ENCODE results near the gene ACSBG1. TPM values are rescaled to one million over a fixed set of nuclear protein-coding genes. Genes with fewer than 3 reads are reported as not detected.
A peak's percentile ranks its signal among the peaks of the same experiment; 100 is the strongest.

Gene ACSBG1
- total RNA-seq, 1 experiment from 2014 or later, result 1.2 TPM

DNA sequence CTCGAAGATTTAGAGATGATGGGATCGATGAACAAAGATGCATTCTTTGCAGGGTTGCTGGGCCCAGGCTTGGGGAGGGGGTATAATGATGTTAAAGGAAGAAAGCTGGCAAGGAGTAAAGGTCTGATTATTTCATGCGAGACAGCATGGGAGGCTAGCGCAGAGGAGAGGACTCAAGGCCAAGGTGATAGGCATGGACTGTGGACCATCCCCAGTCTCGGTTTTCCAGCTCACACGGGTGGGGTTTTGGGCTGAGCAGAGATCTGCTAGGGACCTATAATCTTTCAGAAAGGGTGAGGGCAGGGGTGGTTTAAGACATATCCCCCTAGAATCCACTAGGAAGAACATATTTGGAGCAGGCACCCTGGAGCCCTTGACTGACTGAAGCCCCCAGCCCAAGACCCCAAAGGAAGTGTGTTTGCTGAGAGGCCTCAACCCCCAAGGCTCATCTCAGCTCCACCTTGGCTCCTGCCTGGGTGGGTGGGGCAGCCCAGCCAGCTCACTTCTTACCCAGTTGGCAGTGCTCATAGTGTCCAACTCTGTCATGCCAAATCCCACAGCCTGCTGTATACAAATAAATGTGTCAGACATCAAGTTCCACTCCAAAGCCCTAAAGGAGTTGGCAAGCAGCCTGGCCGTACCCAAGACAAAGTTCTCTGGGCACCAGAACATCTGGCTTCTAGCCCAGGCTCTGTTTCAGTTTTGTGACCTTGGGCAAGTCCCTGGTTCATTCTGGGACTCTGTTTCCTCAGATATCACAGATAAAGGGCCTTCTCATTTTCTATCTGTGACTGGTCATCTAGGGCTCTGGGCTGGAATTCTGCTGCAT is 17.9 kb downstream of the ACSBG1 start:
- H4K20me1 ChIP-seq (ENCODE audit: insufficient read depth), result no peaks in the 10 kb centered on the region
- intact Hi-C loops (cut with micrococcal nuclease; ENCODE audit: unreplicated experiment), result no loop called here
- H3K4me1 ChIP-seq (replicated peaks; ENCODE audit: insufficient read depth), result peaks cover 74% of the 10 kb centered on the region
- H3K27me3 ChIP-seq (ENCODE audit: insufficient read depth, low read depth), result no peaks in the 10 kb centered on the region
- BruUV-seq (replicated peaks), result no TSS peak
- peak overlapping the region; percentile 47 for H3K4me2 ChIP-seq
- H2AFZ ChIP-seq, result no peak overlapping the region
- peaks cover 26% of the 10 kb centered on the region for H3F3A ChIP-seq (ENCODE audit: insufficient read depth, low read depth)
- TF ChIP-seq, protein P1, sequence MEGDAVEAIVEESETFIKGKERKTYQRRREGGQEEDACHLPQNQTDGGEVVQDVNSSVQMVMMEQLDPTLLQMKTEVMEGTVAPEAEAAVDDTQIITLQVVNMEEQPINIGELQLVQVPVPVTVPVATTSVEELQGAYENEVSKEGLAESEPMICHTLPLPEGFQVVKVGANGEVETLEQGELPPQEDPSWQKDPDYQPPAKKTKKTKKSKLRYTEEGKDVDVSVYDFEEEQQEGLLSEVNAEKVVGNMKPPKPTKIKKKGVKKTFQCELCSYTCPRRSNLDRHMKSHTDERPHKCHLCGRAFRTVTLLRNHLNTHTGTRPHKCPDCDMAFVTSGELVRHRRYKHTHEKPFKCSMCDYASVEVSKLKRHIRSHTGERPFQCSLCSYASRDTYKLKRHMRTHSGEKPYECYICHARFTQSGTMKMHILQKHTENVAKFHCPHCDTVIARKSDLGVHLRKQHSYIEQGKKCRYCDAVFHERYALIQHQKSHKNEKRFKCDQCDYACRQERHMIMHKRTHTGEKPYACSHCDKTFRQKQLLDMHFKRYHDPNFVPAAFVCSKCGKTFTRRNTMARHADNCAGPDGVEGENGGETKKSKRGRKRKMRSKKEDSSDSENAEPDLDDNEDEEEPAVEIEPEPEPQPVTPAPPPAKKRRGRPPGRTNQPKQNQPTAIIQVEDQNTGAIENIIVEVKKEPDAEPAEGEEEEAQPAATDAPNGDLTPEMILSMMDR (conservative IDR thresholded peaks at IDR 0.05), result no peak
- TF ChIP-seq EZH2 (IDR thresholded peaks at IDR 0.05; ENCODE audit: low read depth), result no peak
- H3K4me3 ChIP-seq, result no peak overlapping the region
- CTCF ChIA-PET, result interaction anchor here (1.0 to 1.5 kb wide), 3 partner anchors 8 to 24 kb away, joined by 3 to 5 read pairs (median 3); no protein-coding TSS in a partner anchor
- H3K9me3 ChIP-seq (ENCODE audit: insufficient read depth, low read depth), result no peaks in the 10 kb centered on the region
- no peaks in the 10 kb centered on the region for H3K79me2 ChIP-seq (ENCODE audit: low read depth)
- POLR2A ChIA-PET (ENCODE audit: unreplicated experiment), result interaction anchor here (0.7 kb wide), 1 partner anchor 106 kb away, joined by 4 read pairs; no protein-coding TSS in a partner anchor
- no peaks in the 10 kb centered on the region for H3K9me2 ChIP-seq (ENCODE audit: insufficient read depth)
- H3K36me3 ChIP-seq (ENCODE audit: low read depth), result no peaks in the 10 kb centered on the region
- DNase-seq, result peak; percentile 84 to 92
- H3K27ac ChIP-seq, result 0 out of 2 replicates have a peak overlapping the region, but pooled peaks have one; percentile 30

DNA sequence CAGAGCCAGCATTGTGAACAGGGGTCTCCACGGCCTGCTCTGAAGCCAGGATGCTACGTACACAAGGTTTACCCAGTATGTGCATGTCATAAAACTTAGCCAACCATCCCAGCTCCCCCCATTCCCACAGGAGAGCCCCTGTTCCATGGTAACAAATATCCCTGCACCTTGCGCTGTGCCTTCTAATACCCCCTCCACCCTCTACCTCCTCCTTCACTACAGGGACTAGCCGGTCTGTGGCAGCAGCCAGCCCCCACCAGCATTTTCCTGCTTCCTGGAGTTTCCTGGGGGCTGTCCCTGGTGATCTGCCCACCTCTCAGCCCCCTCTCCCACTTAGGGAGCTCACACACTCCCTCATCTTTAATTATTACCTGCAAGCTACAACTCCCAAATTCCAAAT is 20.4 kb downstream of the ACSBG1 start:
- CTCF ChIA-PET, result no interaction called here
- Histone ChIP-seq H3K36me3 (ENCODE audit: low read depth) (no peaks in the 10 kb centered on the region), H3F3A (ENCODE audit: insufficient read depth, low read depth) (peaks cover 48% of the 10 kb centered on the region), H3K27me3 (ENCODE audit: insufficient read depth, low read depth) (no peaks in the 10 kb centered on the region), H3K4me2 (no peak overlapping the region), H3K4me1 (replicated peaks; ENCODE audit: insufficient read depth) (peaks cover 88% of the 10 kb centered on the region), H3K79me2 (ENCODE audit: low read depth) (no peaks in the 10 kb centered on the region), H3K4me3 (no peak overlapping the region), H4K20me1 (ENCODE audit: insufficient read depth) (no peaks in the 10 kb centered on the region), H3K9me2 (ENCODE audit: insufficient read depth) (no peaks in the 10 kb centered on the region), H3K27ac (no peak overlapping the region), H3K9me3 (ENCODE audit: insufficient read depth, low read depth) (no peaks in the 10 kb centered on the region), H2AFZ (no peak overlapping the region)
- no peak for DNase-seq
- TF ChIP-seq, protein P1 (conservative IDR thresholded peaks at IDR 0.05), result no peak
- no peak for TF ChIP-seq EZH2 (IDR thresholded peaks at IDR 0.05; ENCODE audit: low read depth)
- POLR2A ChIA-PET (ENCODE audit: unreplicated experiment), result interaction anchor here (0.6 kb wide), 1 partner anchor 36 kb away, joined by 18 read pairs; no protein-coding TSS in a partner anchor
- no TSS peak for BruUV-seq (replicated peaks)
- intact Hi-C loops (cut with micrococcal nuclease; ENCODE audit: unreplicated experiment), result no loop called here

DNA sequence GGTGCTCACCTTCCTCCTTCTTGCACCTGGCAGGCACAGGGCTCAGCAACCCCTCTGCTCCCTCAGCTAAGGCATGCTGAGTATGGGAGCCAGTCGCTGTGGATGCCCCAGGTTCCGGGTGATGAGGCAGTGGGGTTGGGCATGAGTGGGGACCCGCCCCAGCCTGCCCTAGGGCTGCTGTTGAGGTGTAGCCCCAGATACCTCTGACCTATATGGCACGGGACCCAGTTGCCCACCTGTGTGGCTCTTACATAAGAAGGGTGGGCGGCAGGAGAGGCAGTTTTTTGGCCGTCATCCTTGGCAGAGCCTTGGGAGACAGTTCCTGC is 21.0 kb downstream of the ACSBG1 start:
- POLR2A ChIA-PET (ENCODE audit: unreplicated experiment), result interaction anchor here (0.7 kb wide), 1 partner anchor 81 kb away, joined by 8 read pairs; no protein-coding TSS in a partner anchor
- Histone ChIP-seq H3K4me2 (peak overlapping the region; percentile 56), H3K4me3 (no peak overlapping the region), H4K20me1 (ENCODE audit: insufficient read depth) (no peaks in the 10 kb centered on the region), H3K27ac (no peak overlapping the region), H3K27me3 (ENCODE audit: insufficient read depth, low read depth) (no peaks in the 10 kb centered on the region), H3K79me2 (ENCODE audit: low read depth) (no peaks in the 10 kb centered on the region), H3K9me2 (ENCODE audit: insufficient read depth) (no peaks in the 10 kb centered on the region), H3K9me3 (ENCODE audit: insufficient read depth, low read depth) (no peaks in the 10 kb centered on the region), H3K36me3 (ENCODE audit: low read depth) (no peaks in the 10 kb centered on the region), H2AFZ (no peak overlapping the region), H3K4me1 (replicated peaks; ENCODE audit: insufficient read depth) (peaks cover 93% of the 10 kb centered on the region), H3F3A (ENCODE audit: insufficient read depth, low read depth) (peaks cover 52% of the 10 kb centered on the region)
- no peak for DNase-seq
- BruUV-seq (replicated peaks), result no TSS peak
- TF ChIP-seq, protein P1 (conservative IDR thresholded peaks at IDR 0.05), result no peak
- no peak for TF ChIP-seq EZH2 (IDR thresholded peaks at IDR 0.05; ENCODE audit: low read depth)
- CTCF ChIA-PET, result no interaction called here
- intact Hi-C loops (cut with micrococcal nuclease; ENCODE audit: unreplicated experiment), result no loop called here

All from PC-9 (cell line).